ENCODE results near the gene ZNF878.
"Not testable (repeated sequence)": the region's sequence is repeated elsewhere in the genome, so short reads cannot be mapped to it uniquely, and the experiment has no call there.

The ZNF878 gene

GRCh38 chr19:12052497-12053169 is at the start of gene ZNF878:
Gene ZNF878, minus strand, starts transcription at chr19:12052961. Its CDS starts 160 bp downstream, at chr19:12052801.
- DNase-seq, result peak; percentile 94

- no peak for DNase-seq
Observed at GRCh38 chr19:12098040-12098439, 45.3 kb upstream of the ZNF878 start.

- DNase-seq, result no peak
Observed at GRCh38 chr19:12095111-12095790, 42.5 kb upstream of the ZNF878 start.

GRCh38 chr19:12093777-12094176 is 41.0 kb upstream of the ZNF878 start:
- no peak for DNase-seq

- DNase-seq, result no peak
Observed at GRCh38 chr19:12092956-12093355, 40.2 kb upstream of the ZNF878 start.

- peak; percentile 59 for DNase-seq
Observed at GRCh38 chr19:12092065-12092867, 39.5 kb upstream of the ZNF878 start.

- peak; percentile 69 for DNase-seq
Observed at GRCh38 chr19:12090807-12091206, 38.0 kb upstream of the ZNF878 start.

- DNase-seq, result no peak
Observed at GRCh38 chr19:12085074-12085818, 32.5 kb upstream of the ZNF878 start.

GRCh38 chr19:12083336-12083735 is 30.6 kb upstream of the ZNF878 start:
- not testable (repeated sequence) for DNase-seq

GRCh38 chr19:12077375-12077774 is 24.6 kb upstream of the ZNF878 start:
- no peak for DNase-seq

GRCh38 chr19:12076331-12076730 is 23.6 kb upstream of the ZNF878 start:
- not testable (repeated sequence) for DNase-seq

- DNase-seq, result no peak
Observed at GRCh38 chr19:12075538-12076139, 22.9 kb upstream of the ZNF878 start.

- DNase-seq, result peak; percentile 80
Observed at GRCh38 chr19:12064590-12065538, 12.1 kb upstream of the ZNF878 start, which contains the start of gene ZNF844. Gene ZNF844, plus strand, starts transcription at chr19:12064731. Its CDS starts 143 bp downstream, at chr19:12064874.

- DNase-seq, result no peak
Observed at GRCh38 chr19:12055784-12056183, 3.0 kb upstream of the ZNF878 start.

- peak; percentile 16 for DNase-seq
Observed at GRCh38 chr19:12052091-12052496, 667 bp downstream of the ZNF878 start.

GRCh38 chr19:12047868-12048267 is 4.9 kb downstream of the ZNF878 start:
- DNase-seq, result no peak

GRCh38 chr19:12043752-12044422 is 8.9 kb downstream of the ZNF878 start:
- no peak for DNase-seq

- no peak for DNase-seq
Observed at GRCh38 chr19:12042893-12043292, 9.9 kb downstream of the ZNF878 start.

- DNase-seq, result peak; percentile 90
Observed at GRCh38 chr19:12035220-12036172, 17.3 kb downstream of the ZNF878 start, which contains the start of gene ZNF433. Gene ZNF433, minus strand, starts transcription at chr19:12035679. Its CDS starts 140 bp downstream, at chr19:12035539.
